Neural progenitor cell (in vitro differentiated cells): ENCODE results near the gene MYH15.

Source experiments
- EZH2 ChIP-seq: fragments of 200-600 bp; sonication (generic); IDR thresholded peaks from 2 replicates; pipeline ENCODE4 v1.6.1; 2017; ENCODE audit warnings: antibody characterized with exemption, mild to moderate bottlenecking, moderate library complexity
- TF ChIP-seq, protein P1 (sequence below): fragments of 200-600 bp; sonication (generic); IDR thresholded peaks from 2 replicates; pipeline ENCODE4 v1.5.1; 2017; ENCODE audit warnings: antibody characterized with exemption, mild to moderate bottlenecking

DNA sequence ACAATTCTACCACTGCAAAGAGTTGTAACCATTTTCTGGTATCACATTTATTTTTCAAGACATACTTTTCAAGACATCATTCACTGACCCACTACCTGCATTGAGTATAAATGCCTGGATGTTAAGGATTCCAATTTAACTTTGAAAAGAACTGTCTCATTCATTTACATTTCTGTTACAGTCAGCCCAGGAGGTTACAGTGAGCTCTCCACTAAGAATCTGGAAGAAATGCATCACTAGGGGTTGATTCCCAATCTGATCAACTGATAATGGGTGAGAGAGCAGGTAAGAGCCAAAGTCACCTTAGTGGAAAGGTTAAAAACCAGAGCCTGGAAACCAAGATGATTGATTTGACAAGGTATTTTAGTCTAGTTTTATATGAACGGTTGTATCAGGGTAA, 133.0 kb downstream of the MYH15 start:
- TF ChIP-seq, protein P1, sequence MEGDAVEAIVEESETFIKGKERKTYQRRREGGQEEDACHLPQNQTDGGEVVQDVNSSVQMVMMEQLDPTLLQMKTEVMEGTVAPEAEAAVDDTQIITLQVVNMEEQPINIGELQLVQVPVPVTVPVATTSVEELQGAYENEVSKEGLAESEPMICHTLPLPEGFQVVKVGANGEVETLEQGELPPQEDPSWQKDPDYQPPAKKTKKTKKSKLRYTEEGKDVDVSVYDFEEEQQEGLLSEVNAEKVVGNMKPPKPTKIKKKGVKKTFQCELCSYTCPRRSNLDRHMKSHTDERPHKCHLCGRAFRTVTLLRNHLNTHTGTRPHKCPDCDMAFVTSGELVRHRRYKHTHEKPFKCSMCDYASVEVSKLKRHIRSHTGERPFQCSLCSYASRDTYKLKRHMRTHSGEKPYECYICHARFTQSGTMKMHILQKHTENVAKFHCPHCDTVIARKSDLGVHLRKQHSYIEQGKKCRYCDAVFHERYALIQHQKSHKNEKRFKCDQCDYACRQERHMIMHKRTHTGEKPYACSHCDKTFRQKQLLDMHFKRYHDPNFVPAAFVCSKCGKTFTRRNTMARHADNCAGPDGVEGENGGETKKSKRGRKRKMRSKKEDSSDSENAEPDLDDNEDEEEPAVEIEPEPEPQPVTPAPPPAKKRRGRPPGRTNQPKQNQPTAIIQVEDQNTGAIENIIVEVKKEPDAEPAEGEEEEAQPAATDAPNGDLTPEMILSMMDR: no peak
- TF ChIP-seq EZH2: no peak
